K562 (cell line): Measurements from ENCODE around the gene ARHGEF40. TPM values are rescaled to one million over a fixed set of nuclear protein-coding genes. Genes with fewer than 3 reads are reported as not detected.

ENCODE experiments used
- BCLAF1 ChIP-seq, 2 experiments: fragments of 450-650 bp in 1 of 2; IDR thresholded peaks; 2 replicates each; pipeline ENCODE4 v1.6.1; 2011 to 2017; ENCODE audit warnings: low read depth in 2 of 2, antibody characterized with exemption in 1 of 2, borderline replicate concordance in 1 of 2, low read length in 1 of 2, mild to moderate bottlenecking in 1 of 2, mixed read lengths in 1 of 2; ENCODE audit not compliant: control insufficient read depth in 1 of 2
- CTCFL ChIP-seq: IDR thresholded peaks from 2 replicates; pipeline ENCODE4 v1.6.1; 2011; ENCODE audit warnings: borderline replicate concordance, low read depth, mild to moderate bottlenecking, moderate library complexity, low read length; ENCODE audit not compliant: insufficient read depth, poor library complexity, severe bottlenecking
- DNMT1 ChIP-seq: fragments of 450-650 bp; IDR thresholded peaks from 2 replicates; pipeline ENCODE4 v1.6.1; 2016; ENCODE audit warnings: antibody characterized with exemption, mild to moderate bottlenecking
- ETV1 ChIP-seq: fragments of 450-650 bp; conservative IDR thresholded peaks from 2 replicates; pipeline ENCODE4 v1.6.1; 2016; ENCODE audit warnings: missing genetic modification characterization, control low read depth, low read depth, missing compliant biosample characterization
- ETV5 ChIP-seq: sonication (generic); formaldehyde crosslinking; IDR thresholded peaks from 2 replicates; pipeline ENCODE4 v1.4.0; 2020; ENCODE audit warnings: low read depth, mild to moderate bottlenecking, missing genetic modification reagents
- FIP1L1 ChIP-seq: fragments of 200-400 bp; formaldehyde crosslinking; IDR thresholded peaks from 2 replicates; pipeline ENCODE4 v1.6.1; 2018; ENCODE audit warnings: mild to moderate bottlenecking, low read depth, low read length; ENCODE audit not compliant: poor library complexity, severe bottlenecking
- FOS ChIP-seq: IDR thresholded peaks from 3 replicates; pipeline ENCODE4 v1.6.1; 2011; ENCODE audit not compliant: insufficient read length; ENCODE audit errors: extremely low read depth
- HSF4 ChIP-seq: fragments of 250-450 bp; sonication (Bioruptor Pico); IDR thresholded peaks from 2 replicates; pipeline ENCODE4 v2.1.2; 2022; ENCODE audit warnings: mild to moderate bottlenecking, moderate library complexity, borderline replicate concordance
- MYBL2 ChIP-seq, 2 experiments: fragments of 450-650 bp in 1 of 2; sonication (generic) in 1 of 2; formaldehyde crosslinking in 1 of 2; IDR thresholded peaks; 2 replicates each; pipeline versions ENCODE4 v1.6.1 to v1.8.1; 2017 to 2022; ENCODE audit warnings: borderline replicate concordance in 1 of 2, inconsistent platforms in 1 of 2, low read depth in 1 of 2, mild to moderate bottlenecking in 1 of 2, missing genetic modification reagents in 1 of 2, moderate library complexity in 1 of 2
- NFIX ChIP-seq: fragments of 250-450 bp; sonication (Bioruptor Pico); IDR thresholded peaks from 2 replicates; pipeline ENCODE4 v1.4.0; 2020; ENCODE audit warnings: low read depth, mild to moderate bottlenecking, moderate library complexity
- NFRKB ChIP-seq: fragments of 450-650 bp; IDR thresholded peaks from 2 replicates; pipeline ENCODE4 v1.6.1; 2016; ENCODE audit warnings: low read depth
- PATZ1 ChIP-seq: fragments of 250-450 bp; sonication (Bioruptor Pico); IDR thresholded peaks from 2 replicates; pipeline ENCODE4 v1.5.0; 2020; ENCODE audit warnings: mild to moderate bottlenecking, borderline replicate concordance
- SMARCA5 ChIP-seq: fragments of 450-650 bp; IDR thresholded peaks from 2 replicates; pipeline ENCODE4 v1.6.1; 2016
- SRSF7 ChIP-seq: fragments of 200-400 bp; formaldehyde crosslinking; optimal IDR thresholded peaks from 2 replicates; pipeline ENCODE3; 2017; ENCODE audit warnings: mild to moderate bottlenecking, low read depth, low read length
- TEAD1 ChIP-seq, 2 experiments: fragments of 450-650 bp in 1 of 2; sonication (generic) in 1 of 2; formaldehyde crosslinking; IDR thresholded peaks; 2 replicates each; pipeline versions ENCODE4 v1.4.0 to v1.8.0; 2020 to 2022; ENCODE audit warnings: mild to moderate bottlenecking in 2 of 2, missing genetic modification reagents in 1 of 2
- XRCC3 ChIP-seq: fragments of 450-650 bp; IDR thresholded peaks from 2 replicates; pipeline ENCODE4 v1.6.1; 2017; ENCODE audit warnings: mild to moderate bottlenecking, moderate library complexity
- polyA plus RNA-seq, 8 experiments: library from polyadenylated mRNA; depleted of rRNA in 4 of 8; stranded (reverse) in 5 of 8; unstranded in 3 of 8; fragments of >200 nt; fragmentation: Nextera tagmentation in 2 of 8; fragmentation: Illumina TruSeq in 1 of 8; extraction: Ambion mirVana in 2 of 8; extraction: Trizol in 1 of 8; gene quantifications; 2 replicates each; pipeline versions ENCODE4 v1.2.1 to v1.2.3, GENCODE V29; 2011 to 2014; ENCODE audit warnings: inconsistent platforms in 1 of 8, missing spikeins in 1 of 8
- total RNA-seq, 7 experiments: library from RNA; depleted of rRNA in 6 of 7; stranded (reverse); fragments of >200 nt in 6 of 7; fragmentation: Illumina TruSeq in 2 of 7; extraction: Trizol in 2 of 7; gene quantifications; 2 replicates each; pipeline versions ENCODE4 v1.2.1 to v1.2.3, GENCODE V29; 2011 to 2021; ENCODE audit warnings: low replicate concordance in 1 of 7

Gene ARHGEF40
- total and polyA plus RNA-seq, 9 of the 15 experiments (the other 6 are each of a cell fraction or from before 2014, with no cell fraction given) = 0.42 to 6.3 (median 3.8) TPM

- no peak for TF ChIP-seq ETV1 (tag)
- TF ChIP-seq NFIX (CRISPR knock-in tag) = no peak
- no peak for TF ChIP-seq SRSF7
- no peak for TF ChIP-seq HSF4 (CRISPR knock-in tag)
- no peak for TF ChIP-seq XRCC3
- peak; percentile 99 for TF ChIP-seq CTCFL
- no peak for TF ChIP-seq DNMT1
- TF ChIP-seq NFRKB = 0 out of 2 replicates have a peak, but pooled peaks have one; percentile 10
- no peak for TF ChIP-seq TEAD1 (CRISPR knock-in tag; IDR thresholded peaks at IDR 0.05)
- peak; percentile 40 for TF ChIP-seq FIP1L1
- no peak for TF ChIP-seq MYBL2 (IDR thresholded peaks at IDR 0.05; ENCODE audit: low read depth)
- no peak for TF ChIP-seq MYBL2 (CRISPR knock-in tag; IDR thresholded peaks at IDR 0.05; ENCODE audit: borderline replicate concordance)
- TF ChIP-seq FOS = no peak
- no peak for TF ChIP-seq PATZ1 (CRISPR knock-in tag)
- TF ChIP-seq SMARCA5 = no peak
- peak in 1 of 2 experiments; percentile 97; a peak in 2 of 4 replicates for TF ChIP-seq BCLAF1 (IDR thresholded peaks at IDR 0.05; ENCODE audit: borderline replicate concordance in 1 of 2, control insufficient read depth in 1 of 2, low read depth in 2 of 2, low read length in 1 of 2)
- TF ChIP-seq ETV5 (CRISPR knock-in tag) = peak; percentile 38; the same call in 1 of the 2 replicates
Observed at GRCh38 chr14:21103710-21104447, 33.8 kb downstream of the ARHGEF40 start (continued).
